ENCODE measurements around the gene EXOC6B.

EXOC6B gene

GRCh38 chr2:72695676-72696075 is 130.2 kb downstream of the EXOC6B start:
- TF ChIP-seq CTCF (conservative IDR thresholded peaks at IDR 0.05; ENCODE audit: low read depth), result no peak
- ChIA-PET POLR2A (ENCODE audit: low non-redundant PET) (no interaction called here), CTCF (no interaction called here)
- no peak overlapping the region for H3K27ac ChIP-seq
- no peak for DNase-seq (ENCODE audit: low spot score)

GRCh38 chr2:72694715-72695496 is 130.9 kb downstream of the EXOC6B start:
- TF ChIP-seq CTCF (conservative IDR thresholded peaks at IDR 0.05; ENCODE audit: low read depth), result no peak
- ChIA-PET POLR2A (ENCODE audit: low non-redundant PET) (no interaction called here), CTCF (interaction anchor here (0.5 to 0.6 kb wide), 2 partner anchors 76 to 304 kb away, joined by 3 read pairs; no protein-coding TSS in a partner anchor)
- peak; percentile 6 for DNase-seq (ENCODE audit: low spot score)
- H3K27ac ChIP-seq, result no peak overlapping the region

- POLR2A ChIA-PET (ENCODE audit: low non-redundant PET), result no interaction called here
- no peak overlapping the region for H3K27ac ChIP-seq
- no peak for TF ChIP-seq CTCF (conservative IDR thresholded peaks at IDR 0.05; ENCODE audit: low read depth)
- DNase-seq (ENCODE audit: low spot score), result no peak
- CTCF ChIA-PET, result interaction anchor here (0.9 kb wide), 1 partner anchor 84 kb away, joined by 4 read pairs; no protein-coding TSS in a partner anchor
Observed at GRCh38 chr2:72689579-72690195, 136.1 kb downstream of the EXOC6B start.

GRCh38 chr2:72685638-72686213 is 140.1 kb downstream of the EXOC6B start:
- ChIA-PET POLR2A (ENCODE audit: low non-redundant PET) (no interaction called here), CTCF (interaction anchor here (0.6 kb wide), 2 partner anchors 16 to 25 kb away, joined by 3 to 5 read pairs; no protein-coding TSS in a partner anchor)
- no peak for DNase-seq (ENCODE audit: low spot score)
- H3K27ac ChIP-seq, result no peak overlapping the region
- TF ChIP-seq CTCF (conservative IDR thresholded peaks at IDR 0.05; ENCODE audit: low read depth), result no peak

GRCh38 chr2:72682061-72682460 is 143.8 kb downstream of the EXOC6B start:
- TF ChIP-seq CTCF (conservative IDR thresholded peaks at IDR 0.05; ENCODE audit: low read depth), result no peak
- ChIA-PET CTCF (no interaction called here), POLR2A (ENCODE audit: low non-redundant PET) (no interaction called here)
- DNase-seq (ENCODE audit: low spot score), result no peak
- H3K27ac ChIP-seq, result no peak overlapping the region

- POLR2A ChIA-PET (ENCODE audit: low non-redundant PET), result no interaction called here
- DNase-seq (ENCODE audit: low spot score), result no peak
- CTCF ChIA-PET, result no interaction called here
- no peak overlapping the region for H3K27ac ChIP-seq
- no peak for TF ChIP-seq CTCF (conservative IDR thresholded peaks at IDR 0.05; ENCODE audit: low read depth)
Observed at GRCh38 chr2:72681016-72681995, 144.5 kb downstream of the EXOC6B start.
